Upper lobe of right lung (tissue), 1 donor: Measurements from ENCODE around the gene CYB5B. TPM values are rescaled to one million over a fixed set of nuclear protein-coding genes. Genes with fewer than 3 reads are reported as not detected.

Experiments
- ATAC-seq: fragments of 200-7000 bp; cut with Tn5 transposase; one replicate; pipeline ENCODE4 v1.9.1; 2020; ENCODE audit warnings: mild to moderate bottlenecking, moderate library complexity
- DNase-seq: peaks from one replicate; pipeline ENCODE4 v3.0.0-alpha.2; 2020
- H3K27ac ChIP-seq: fragments of 200-600 bp; one replicate; pipeline ENCODE4 v1.8.0; 2022
- H3K27me3 ChIP-seq: fragments of 200-600 bp; one replicate; pipeline ENCODE4 v1.8.0; 2022; ENCODE audit warnings: mild to moderate bottlenecking
- H3K36me3 ChIP-seq: fragments of 200-600 bp; one replicate; pipeline ENCODE4 v1.8.0; 2022
- H3K4me1 ChIP-seq: fragments of 200-600 bp; one replicate; pipeline ENCODE4 v1.8.0; 2022
- H3K4me3 ChIP-seq: fragments of 200-600 bp; one replicate; pipeline ENCODE4 v1.8.0; 2022; ENCODE audit warnings: mild to moderate bottlenecking
- H3K9me3 ChIP-seq: fragments of 200-600 bp; one replicate; pipeline ENCODE4 v1.8.0; 2022
- intact Hi-C: fragments of 100-400 bp; cut with DNase I; formaldehyde crosslinking; loops from one replicate; pipeline ENCODE4 v1.11.0; 2022
- total RNA-seq: library from RNA; stranded (reverse); fragmentation: NEBNext Ultra II Directional; extraction: Animal tissue kit (Norgen Biotek cat#: 25700); gene quantifications from one replicate; pipeline ENCODE4 v1.2.1, GENCODE V29; 2021
- TF ChIP-seq, protein P1 (sequence below): fragments of 200-600 bp; IDR thresholded peaks from one replicate; pipeline ENCODE4 v1.8.0; 2022; ENCODE audit warnings: antibody characterized with exemption
- donor health status: DM: no; HTN: yes; CAD: no; lungs with severe emphysema.

Gene CYB5B
- total RNA-seq, 1 donor from 2014 or later: 88.4 TPM

DNA sequence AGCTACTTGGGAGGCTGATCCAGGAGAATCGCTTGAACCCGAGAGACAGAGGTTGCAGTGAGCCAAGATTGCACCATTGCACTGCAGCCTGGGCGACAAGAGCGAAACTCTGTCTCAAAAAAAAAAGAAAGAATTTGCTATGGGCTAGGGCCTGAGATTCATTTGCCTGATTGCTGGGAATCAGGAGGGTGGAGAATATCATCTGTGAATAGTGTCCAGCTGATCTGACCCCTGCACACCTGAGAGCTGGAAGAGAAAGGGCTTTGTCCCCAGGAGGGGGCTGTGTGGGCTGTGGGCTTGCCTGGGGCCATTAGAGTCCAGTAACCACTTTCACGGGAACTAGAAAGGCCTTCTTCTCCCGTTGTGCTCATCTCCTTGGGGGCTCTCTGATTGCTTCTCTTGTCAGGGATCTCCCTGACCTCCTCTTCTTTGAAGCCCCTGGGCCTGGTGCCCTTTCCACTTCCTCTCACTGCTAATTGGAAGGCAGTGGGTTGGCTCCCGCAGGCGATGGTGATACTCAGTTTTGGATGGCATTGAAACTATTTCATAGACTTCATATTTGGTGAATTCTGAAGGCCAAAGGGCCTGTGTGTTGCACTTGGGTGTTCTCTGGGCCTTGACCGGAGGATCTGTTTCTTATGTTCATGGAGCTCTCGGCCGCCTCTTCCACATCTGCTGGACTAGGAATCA, 75.3 kb downstream of the CYB5B start:
- intact Hi-C loops: no loop called here
- Histone ChIP-seq H3K4me3 (no peak overlapping the region), H3K4me1 (no peaks in the 10 kb centered on the region), H3K9me3 (no peaks in the 10 kb centered on the region), H3K27ac (no peak overlapping the region), H3K36me3 (no peaks in the 10 kb centered on the region), H3K27me3 (no peaks in the 10 kb centered on the region)
- DNase-seq: no peak
- TF ChIP-seq, protein P1, sequence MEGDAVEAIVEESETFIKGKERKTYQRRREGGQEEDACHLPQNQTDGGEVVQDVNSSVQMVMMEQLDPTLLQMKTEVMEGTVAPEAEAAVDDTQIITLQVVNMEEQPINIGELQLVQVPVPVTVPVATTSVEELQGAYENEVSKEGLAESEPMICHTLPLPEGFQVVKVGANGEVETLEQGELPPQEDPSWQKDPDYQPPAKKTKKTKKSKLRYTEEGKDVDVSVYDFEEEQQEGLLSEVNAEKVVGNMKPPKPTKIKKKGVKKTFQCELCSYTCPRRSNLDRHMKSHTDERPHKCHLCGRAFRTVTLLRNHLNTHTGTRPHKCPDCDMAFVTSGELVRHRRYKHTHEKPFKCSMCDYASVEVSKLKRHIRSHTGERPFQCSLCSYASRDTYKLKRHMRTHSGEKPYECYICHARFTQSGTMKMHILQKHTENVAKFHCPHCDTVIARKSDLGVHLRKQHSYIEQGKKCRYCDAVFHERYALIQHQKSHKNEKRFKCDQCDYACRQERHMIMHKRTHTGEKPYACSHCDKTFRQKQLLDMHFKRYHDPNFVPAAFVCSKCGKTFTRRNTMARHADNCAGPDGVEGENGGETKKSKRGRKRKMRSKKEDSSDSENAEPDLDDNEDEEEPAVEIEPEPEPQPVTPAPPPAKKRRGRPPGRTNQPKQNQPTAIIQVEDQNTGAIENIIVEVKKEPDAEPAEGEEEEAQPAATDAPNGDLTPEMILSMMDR: no peak
- no peak for ATAC-seq

DNA sequence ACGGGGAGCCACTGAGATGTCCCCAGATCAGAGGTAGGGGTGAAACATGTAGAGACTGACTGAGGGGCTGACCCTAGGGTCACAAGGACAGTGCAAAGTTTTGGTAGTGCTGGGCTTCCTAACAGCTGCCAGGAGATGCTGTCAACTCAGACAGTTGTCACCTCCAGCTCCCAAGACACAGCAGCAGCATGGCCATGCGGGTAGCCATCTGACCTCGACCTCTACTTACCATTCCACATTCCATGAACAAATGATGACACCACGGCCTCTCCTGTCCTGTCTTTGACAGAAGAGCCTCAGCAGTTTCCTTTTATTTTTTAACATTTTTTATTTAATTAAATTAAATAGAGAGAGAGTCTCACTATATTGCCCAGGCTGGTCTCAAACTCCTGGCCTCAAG, 76.1 kb downstream of the CYB5B start:
- intact Hi-C loops: no loop called here
- no peaks in the 10 kb centered on the region for H3K9me3 ChIP-seq
- H3K36me3 ChIP-seq: no peaks in the 10 kb centered on the region
- no peaks in the 10 kb centered on the region for H3K4me1 ChIP-seq
- ATAC-seq (no peak), DNase-seq (no peak)
- TF ChIP-seq, protein P1: no peak
- no peak overlapping the region for H3K27ac ChIP-seq
- no peaks in the 10 kb centered on the region for H3K27me3 ChIP-seq
- H3K4me3 ChIP-seq: no peak overlapping the region

DNA sequence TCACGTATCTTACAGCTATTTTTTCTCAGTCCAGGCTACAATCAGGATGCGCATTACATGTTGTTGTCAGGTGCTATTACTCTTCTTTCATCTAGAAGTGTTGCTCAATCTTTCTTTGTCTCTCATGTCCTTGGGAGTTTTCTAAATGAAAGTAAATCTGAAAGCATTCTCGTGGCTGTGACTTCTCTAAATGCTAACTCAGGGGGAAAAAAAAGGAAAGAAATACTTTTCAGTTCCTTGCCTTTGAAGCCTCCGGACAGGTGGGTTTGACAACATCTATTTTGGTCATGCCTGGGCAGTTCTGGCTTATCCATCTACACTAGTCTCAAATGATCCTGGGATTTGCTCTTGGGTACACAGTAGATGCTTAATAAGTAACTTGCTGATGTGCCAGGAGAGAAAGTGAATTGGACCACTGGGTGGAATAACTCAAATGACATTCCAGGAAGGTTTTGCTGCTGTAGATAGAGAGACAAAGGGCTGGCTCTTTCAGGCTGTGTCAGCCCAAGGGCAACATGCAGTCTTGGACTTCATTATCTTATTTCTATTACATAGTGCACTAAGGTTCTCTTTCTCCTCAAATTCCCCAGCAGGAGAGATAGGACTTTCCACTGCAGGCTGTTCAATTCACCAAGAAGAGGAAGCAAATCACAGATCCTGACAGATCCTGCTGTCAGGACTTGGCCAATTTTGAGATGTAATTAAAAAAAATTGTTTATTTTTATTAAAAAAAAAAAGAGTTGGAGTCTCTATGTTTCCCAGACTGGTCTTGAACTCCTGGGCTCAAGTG, 77.7 kb downstream of the CYB5B start:
- Histone ChIP-seq H3K36me3 (no peaks in the 10 kb centered on the region), H3K27me3 (no peaks in the 10 kb centered on the region), H3K4me1 (no peaks in the 10 kb centered on the region), H3K27ac (no peak overlapping the region), H3K9me3 (no peaks in the 10 kb centered on the region), H3K4me3 (no peak overlapping the region)
- intact Hi-C loops: no loop called here
- ATAC-seq (no peak), DNase-seq (no peak)
- TF ChIP-seq, protein P1: no peak

DNA sequence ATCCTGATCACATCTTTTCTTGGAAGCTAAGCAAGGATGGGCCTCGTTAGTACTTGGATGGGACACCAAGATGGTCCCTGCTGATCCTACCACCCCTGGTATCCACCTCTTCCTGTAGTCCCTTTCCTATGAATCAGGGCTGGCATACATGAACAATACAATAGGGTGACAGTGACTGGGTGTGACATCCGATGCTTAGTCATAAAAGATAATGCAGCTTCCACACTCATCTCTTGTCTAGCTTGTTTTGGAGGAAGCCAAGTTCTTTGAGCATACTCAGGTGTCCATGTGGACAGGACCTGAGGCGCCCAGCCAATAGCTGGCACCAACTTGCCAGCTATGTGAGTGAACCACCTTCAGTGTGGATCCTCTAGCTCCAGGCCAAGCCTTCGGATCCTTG, 78.8 kb downstream of the CYB5B start:
- TF ChIP-seq, protein P1: no peak
- Histone ChIP-seq H3K9me3 (no peaks in the 10 kb centered on the region), H3K36me3 (no peaks in the 10 kb centered on the region), H3K27me3 (no peaks in the 10 kb centered on the region), H3K4me1 (no peaks in the 10 kb centered on the region), H3K4me3 (no peak overlapping the region), H3K27ac (no peak overlapping the region)
- DNase-seq (no peak), ATAC-seq (no peak)
- intact Hi-C loops: no loop called here

DNA sequence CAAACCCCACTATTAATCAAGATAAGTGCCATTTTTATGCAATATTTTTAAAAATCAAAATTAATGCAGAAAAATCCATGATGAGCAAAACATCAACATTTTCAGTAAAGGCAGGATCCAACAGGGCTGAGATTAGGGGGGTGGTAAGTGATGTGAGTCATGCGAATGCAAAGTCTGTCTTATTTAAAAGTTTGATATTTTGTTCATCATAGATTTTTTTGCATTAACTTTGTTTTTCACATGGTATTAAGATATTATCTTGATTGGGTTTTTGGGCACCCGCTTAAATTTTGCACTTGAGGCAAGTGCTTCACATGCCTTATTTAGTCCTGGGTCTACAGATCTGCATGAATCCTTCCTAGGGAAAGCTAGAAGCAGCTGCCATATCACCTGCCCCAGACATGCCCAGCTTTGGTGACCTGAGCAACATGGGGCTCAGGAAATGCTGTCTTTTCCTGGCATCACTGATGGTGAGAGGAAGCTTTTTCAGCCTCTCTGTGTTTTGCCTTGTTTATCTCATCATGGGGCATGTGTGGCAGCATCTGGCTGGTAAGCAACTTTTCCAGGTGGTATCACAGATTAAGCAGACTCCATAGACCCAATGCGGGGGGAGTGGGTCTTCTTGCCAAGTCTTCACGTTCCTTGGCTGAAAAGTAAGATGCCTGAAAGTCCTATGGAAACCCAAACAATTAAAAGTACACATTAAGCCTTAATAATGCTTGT, 83.8 kb downstream of the CYB5B start:
- Histone ChIP-seq H3K36me3 (no peaks in the 10 kb centered on the region), H3K9me3 (no peaks in the 10 kb centered on the region), H3K27me3 (no peaks in the 10 kb centered on the region), H3K4me1 (no peaks in the 10 kb centered on the region), H3K27ac (no peak overlapping the region), H3K4me3 (no peak overlapping the region)
- ATAC-seq (no peak), DNase-seq (no peak)
- intact Hi-C loops: no loop called here
- TF ChIP-seq, protein P1: no peak
